Right lobe of liver (tissue), 4 donors: Measurements from ENCODE around the gene BICD2.

Experiments used
- CTCF ChIP-seq, 4 donors: fragments of 200-600 bp in 3 of 4; fragments of 450-650 bp in 1 of 4; IDR thresholded peaks; one replicate each; pipeline versions ENCODE4 v1.5.1 to v1.8.0; 2016 to 2022; ENCODE audit warnings: antibody characterized with exemption in 4 of 4, mild to moderate bottlenecking in 2 of 4
- POLR2A ChIP-seq: fragments of 450-650 bp; IDR thresholded peaks from one replicate; pipeline ENCODE4 v1.6.1; 2017; ENCODE audit warnings: antibody characterized with exemption, mild to moderate bottlenecking
- donor health status: DM: no; HTN: no; CAD: no.
- donor health status: DM: no; HTN: no; CAD: no.
- donor health status: DM: no; HTN: yes; CAD: no.

- TF ChIP-seq CTCF (IDR thresholded peaks at IDR 0.05): no peak
- TF ChIP-seq POLR2A: no peak
Observed at GRCh38 chr9:92680166-92681119, 84.2 kb downstream of the BICD2 start.
